ENCODE measurements around the gene YIPF1.

The YIPF1 gene

DNA sequence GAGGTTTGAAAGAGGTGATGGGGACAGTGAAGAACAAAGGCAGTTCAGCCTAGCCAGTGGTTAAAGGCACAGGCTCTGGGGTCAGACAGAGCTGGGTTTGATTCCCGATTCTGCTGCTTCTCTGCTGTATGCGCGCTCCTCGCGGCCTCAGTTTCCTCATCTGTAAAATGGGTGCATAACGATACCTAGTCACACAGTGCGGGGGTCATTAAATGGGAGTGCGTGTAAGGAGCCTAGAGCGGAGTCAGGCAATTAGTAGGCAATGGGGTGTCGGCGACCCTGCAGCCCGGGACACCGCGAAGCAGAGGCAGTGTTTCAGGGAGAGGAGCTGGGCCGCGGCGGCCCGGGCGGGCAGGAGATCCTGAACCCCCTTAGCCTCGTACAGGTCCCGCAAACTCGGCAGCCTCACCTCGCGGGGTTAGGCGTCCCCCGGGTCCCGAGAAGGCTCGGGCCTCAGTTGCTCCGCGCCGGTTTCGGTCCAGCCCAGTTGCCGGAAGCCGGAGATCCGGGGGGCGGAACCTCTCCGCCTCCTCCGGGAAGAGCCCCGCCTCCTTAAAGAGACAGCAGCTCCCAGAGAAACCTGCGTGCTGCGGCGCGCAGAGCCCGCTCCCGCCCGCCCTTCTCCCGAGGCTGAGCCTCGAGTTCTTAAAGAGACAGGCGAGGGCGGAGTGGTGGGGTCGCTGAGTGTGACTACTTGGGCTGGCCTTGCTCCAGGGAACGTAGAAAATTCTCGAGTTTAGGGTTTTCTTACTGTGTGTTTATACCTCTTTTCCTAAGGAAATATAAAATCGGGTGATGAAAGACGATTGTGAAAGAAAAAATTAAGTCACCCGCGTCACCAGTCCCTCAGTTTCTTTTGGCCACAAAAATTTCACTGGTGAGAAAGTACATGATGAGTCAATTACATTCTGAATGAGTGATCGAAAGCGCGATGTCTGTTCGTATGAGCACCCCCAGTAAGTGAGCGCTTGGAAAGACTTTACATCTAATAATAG, at the start of gene YIPF1:
Gene YIPF1 (minus strand): TSS at position 494 of the 995 bp plus-strand sequence. CDS start 860 bp downstream, outside the sequence.
- no peak for DNase-seq

DNA sequence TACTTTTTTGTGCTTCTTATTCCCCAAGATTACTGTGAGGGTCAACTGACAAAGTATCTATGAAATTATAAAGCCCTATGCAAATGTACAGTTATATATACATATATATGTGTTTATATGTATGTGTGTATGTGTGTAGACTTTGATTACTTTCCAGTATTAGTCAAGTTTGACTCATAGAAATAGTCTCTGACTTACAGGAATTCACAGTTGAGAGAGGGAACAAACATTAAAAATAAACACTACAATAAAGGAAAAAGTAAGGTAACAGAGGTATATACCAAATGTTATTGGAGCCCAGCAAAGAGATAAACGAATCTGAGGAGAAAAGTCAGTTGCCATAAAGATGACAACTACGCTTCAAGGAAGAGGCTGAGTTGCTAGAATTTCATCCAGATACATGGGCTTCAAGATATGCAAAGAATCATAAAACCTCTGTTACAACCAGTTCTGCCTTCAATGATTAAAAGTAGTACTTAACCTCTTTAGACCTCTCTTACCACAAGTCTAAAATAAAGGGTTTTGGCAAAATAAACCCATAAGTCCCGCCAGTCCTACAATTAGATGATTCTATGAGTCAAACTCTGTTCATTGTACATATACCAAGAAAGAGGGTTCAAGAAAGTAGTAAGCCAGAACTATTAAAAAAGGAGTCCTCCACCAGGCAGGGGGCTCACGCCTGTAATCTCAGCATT, 48.7 kb upstream of the YIPF1 start:
- DNase-seq, result no peak

- no peak for DNase-seq
Observed at GRCh38 chr1:53936430-53936829, 46.8 kb upstream of the YIPF1 start.

- DNase-seq, result no peak
Observed at GRCh38 chr1:53934170-53934765, 44.7 kb upstream of the YIPF1 start.

GRCh38 chr1:53931523-53931922, 41.9 kb upstream of the YIPF1 start:
- DNase-seq, result no peak

GRCh38 chr1:53930932-53931331, 41.3 kb upstream of the YIPF1 start:
- no peak for DNase-seq

DNA sequence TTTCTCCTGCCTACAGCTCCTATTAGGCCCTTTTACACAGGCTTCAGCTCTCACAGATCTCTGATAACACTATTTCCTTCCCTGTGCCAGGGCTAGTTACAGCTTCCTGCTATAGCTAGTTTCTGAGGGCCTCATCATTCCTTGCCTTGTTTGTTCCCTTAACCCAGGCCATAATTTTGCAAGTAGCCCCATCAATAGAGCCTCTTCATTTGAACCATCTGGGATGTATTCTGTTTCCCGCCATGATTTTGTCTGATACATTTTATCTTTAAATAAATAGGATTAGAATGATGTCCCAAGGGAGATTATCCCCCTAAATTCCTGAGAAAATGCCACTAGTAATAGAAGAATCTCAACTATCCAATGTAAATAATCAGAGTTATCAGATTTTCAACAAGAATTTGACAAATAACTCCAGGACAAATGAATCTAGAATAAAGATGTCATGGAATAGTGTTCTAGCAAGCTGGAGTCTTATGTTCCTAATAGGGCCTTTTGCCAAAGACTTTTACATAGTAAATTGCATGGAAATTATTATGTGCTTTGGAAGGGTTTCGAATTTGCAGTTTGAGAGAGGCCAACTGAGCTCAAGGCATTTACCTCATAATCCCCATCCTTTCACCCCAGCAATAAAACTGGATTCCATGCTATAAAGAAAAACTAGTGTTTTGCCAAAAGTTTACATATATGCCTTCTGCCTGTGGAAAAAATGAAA, 39.8 kb upstream of the YIPF1 start:
- no peak for DNase-seq

DNA sequence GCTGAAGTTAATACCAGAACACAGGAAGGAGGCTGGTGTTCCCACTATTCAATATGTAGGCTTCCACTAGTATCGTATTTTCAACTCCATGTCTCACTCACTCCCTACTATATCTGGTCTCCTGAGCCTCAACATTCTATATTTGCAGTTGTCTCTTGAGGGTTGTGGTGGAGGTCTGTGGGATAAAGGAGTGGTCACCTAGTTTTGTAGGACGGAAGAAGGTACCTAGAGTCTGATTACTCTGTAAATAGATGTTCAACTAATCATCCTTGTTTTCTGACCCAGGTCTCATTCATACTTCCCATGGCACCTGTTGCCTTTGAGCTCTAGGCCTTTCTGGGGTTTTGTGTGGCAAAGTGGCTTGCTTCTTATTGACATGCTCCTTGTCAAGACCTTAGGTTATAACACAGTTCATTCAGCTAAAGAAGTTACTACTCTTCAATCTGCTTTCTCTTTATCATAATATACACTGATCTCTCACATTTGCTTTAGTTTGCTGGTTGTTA, 37.8 kb upstream of the YIPF1 start:
- no peak for DNase-seq

GRCh38 chr1:53919675-53920066, 30.1 kb upstream of the YIPF1 start:
- DNase-seq, result no peak

- no peak for DNase-seq
Observed at GRCh38 chr1:53918343-53918742, 28.7 kb upstream of the YIPF1 start.

GRCh38 chr1:53913352-53914033, 23.9 kb upstream of the YIPF1 start:
- no peak for DNase-seq

DNA sequence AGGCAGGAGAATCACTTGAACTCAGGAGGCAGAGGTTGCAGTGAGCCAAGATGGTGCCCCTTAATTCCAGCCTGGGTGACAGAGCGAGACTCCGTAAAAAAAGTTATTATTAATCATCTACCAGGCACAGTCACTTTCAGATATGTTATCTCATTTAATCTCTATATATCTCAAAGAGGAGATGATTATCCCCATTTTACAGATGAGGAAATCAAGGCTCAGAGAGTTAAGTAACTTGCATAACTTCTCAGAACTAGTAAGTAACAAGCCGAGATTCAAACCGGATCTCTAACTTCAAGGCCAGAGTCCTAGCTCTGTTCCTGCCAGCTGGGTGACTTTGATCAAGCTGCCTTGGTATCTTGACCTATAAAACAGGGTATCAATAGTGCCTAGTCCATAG, 21.8 kb upstream of the YIPF1 start:
- no peak for DNase-seq

- DNase-seq, result no peak
Observed at GRCh38 chr1:53909946-53910345, 20.3 kb upstream of the YIPF1 start.

DNA sequence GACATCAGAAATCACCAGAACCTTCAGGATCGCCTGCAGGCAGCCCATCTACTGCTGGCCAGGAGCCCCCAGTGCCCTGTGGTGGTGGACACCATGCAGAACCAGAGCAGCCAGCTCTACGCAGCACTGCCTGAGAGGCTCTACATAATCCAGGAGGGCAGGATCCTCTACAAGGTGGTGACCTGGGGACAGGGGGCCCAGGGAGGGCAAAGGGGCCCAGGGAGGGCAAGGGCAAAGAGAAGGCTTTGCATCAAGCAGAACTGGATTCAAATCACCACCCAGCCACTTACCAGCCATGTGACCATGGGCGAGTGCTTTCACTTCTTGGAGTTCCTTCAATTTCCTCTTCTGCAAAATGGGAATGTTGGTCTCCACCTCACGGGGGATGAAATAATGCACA, 16.5 kb upstream of the YIPF1 start:
- no peak for DNase-seq

GRCh38 chr1:53905509-53905908, 15.9 kb upstream of the YIPF1 start:
- no peak for DNase-seq

GRCh38 chr1:53902235-53903138, 12.9 kb upstream of the YIPF1 start:
- DNase-seq, result no peak

DNA sequence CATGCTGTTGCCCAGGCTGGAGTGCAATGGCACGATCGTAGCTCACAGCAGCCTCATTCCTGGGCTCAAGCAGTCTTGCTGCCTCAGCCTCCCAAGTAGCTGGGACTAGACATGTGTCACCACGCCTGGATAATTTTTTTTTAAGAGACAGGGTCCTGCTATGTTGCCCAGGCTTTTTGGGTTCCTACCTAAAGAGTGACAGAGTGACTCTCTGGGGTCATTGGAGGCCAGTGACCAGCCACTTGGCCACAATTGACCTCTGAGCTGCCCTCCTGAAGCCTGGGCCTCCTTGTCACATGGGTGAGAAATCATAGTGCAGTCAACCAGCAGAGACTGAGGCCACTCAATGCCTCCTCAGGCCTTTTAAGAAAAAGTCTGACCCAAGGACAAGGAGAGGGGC, 10.1 kb upstream of the YIPF1 start:
- no peak for DNase-seq

- no peak for DNase-seq
Observed at GRCh38 chr1:53899206-53899628, 9.6 kb upstream of the YIPF1 start.

GRCh38 chr1:53896635-53897229, 7.1 kb upstream of the YIPF1 start:
- no peak for DNase-seq

- DNase-seq, result no peak
Observed at GRCh38 chr1:53895421-53895820, 5.8 kb upstream of the YIPF1 start.

DNA sequence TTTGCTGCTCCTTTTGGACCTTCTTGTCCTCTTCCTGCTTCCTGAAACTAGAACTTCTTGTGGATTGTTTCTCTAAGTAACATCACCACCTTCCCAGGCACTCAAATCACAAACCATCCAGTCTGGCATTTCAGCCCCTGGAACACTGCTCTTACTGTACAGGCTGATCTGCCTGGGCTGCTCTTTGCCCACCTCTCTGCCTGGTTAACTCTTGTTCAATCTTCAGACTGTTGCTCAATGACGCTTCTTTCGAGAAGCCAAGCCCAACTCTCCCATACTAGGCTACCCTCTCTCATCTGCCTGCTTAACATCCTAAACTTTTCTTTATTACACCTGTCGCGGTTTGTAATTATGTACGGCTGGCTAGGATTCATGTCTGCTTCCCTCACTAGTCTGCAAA, 5.0 kb upstream of the YIPF1 start:
- DNase-seq, result no peak

All from SIG-M5 (cell line).